ENCODE results near the gene FAAP100.

Gene FAAP100

DNA sequence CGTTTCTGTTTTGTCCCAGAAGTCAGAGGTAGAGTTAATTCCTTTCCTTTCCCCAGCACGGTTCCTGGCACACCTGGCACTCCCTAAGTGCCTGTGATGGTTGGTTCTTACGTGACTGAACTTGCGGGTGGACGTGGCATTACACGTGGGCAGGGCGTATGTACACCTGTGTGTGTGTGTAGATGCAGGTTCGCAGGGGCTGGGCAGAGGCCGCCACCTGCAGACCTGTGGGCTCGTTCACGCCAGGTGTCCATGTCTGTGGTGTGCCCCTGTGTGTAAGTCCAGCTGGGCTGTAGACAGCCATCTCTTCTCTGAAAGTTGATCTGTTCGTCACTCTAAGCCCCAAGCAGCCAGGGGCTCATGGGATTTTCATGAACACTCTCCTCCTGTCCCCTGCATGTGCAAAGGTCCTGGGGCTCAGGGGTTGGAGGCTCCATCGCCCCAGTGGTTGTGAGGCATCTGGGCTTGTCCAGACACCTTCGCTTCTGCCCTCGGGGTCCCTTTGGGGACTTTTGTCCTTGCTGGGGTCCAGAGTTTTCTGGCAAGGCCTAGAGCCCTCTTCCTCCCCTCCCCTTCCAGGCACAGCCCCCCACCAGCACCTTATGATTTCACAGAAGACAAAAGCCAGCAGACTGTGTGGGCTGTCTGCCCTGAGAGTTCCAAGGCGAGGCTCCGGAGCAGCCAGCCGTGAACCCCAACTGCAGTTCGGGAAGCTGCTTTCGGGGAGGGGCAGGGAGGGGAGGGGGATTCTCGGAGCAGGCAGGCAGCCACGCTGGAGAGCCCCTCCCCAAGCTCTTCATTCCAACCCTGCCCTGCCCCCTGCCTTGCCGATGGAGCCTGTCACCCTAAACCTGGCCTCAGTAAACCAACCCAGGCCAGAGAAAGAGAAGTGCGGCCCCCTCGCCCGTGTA is 29.4 kb downstream of the FAAP100 start:
- no peak for DNase-seq

- DNase-seq: no peak
These were observed 31.9 kb downstream of the FAAP100 start for GRCh38 chr17:81520021-81520901.

GRCh38 chr17:81519284-81520020 is 32.7 kb downstream of the FAAP100 start:
- DNase-seq: peak; percentile 27

DNA sequence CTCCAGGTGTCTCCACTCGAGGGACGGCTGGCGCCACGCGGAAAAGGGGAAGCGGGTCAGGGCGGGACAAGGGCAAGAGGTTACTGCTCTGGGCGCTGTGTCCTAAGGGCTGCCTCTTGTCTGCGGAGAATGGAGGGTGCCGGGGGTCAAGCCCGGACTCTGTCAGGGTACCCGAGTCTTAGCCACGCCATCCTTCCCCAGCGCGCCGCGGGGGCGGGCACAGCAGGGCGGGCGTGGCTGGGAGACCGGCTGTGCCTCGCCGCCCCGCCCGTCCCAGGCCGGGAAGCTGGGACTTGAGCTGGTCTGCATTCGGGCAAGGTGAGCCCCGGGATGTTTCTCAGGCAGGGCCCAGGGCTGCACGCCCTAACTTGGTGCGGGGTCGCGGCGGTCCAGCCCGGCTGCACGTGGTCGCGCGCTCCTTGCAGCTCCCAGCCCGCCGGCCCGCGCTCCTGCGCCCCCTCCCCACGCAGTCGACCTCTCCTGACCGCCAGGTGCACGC is 33.3 kb downstream of the FAAP100 start:
- peak; percentile 9 for DNase-seq

DNA sequence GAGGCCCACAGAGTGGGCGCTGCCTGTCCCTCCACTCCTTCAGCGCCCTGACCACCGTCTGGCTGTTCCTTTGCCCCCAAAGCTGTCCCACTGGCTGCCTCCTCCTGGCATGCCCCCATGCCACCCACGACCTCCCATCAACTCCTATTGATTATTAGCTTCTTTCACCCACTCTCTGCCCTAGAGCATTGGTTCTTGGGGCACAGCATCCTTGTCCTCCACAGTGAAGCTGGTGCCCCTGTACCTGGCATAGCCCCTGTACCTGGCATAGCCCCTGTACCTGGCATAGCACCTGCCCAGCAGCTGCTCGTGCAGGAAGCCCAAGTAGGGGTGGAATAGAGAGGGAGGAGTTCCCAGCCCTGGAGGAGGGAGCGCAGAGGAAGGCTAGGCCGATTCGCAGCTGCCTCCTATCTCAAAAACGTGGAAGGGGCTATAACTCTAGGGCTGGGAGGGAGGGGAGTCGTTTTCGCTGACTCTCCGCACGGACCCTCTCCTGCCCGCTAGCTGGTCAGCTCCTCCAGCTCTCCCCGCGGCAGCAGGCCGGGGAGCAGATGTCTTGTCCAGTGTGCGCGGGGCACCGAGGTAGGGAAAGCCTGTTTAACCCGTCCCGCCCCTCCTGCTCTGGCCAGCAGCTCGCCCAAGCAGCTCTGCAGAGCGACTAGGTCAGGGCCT is 33.9 kb downstream of the FAAP100 start:
- no peak for DNase-seq

- DNase-seq: no peak
These were observed 34.6 kb downstream of the FAAP100 start for GRCh38 chr17:81517339-81518112.

GRCh38 chr17:81517009-81517338 is 35.2 kb downstream of the FAAP100 start:
- DNase-seq: no peak

- DNase-seq: no peak
These were observed 35.7 kb downstream of the FAAP100 start for GRCh38 chr17:81516439-81516838.

DNA sequence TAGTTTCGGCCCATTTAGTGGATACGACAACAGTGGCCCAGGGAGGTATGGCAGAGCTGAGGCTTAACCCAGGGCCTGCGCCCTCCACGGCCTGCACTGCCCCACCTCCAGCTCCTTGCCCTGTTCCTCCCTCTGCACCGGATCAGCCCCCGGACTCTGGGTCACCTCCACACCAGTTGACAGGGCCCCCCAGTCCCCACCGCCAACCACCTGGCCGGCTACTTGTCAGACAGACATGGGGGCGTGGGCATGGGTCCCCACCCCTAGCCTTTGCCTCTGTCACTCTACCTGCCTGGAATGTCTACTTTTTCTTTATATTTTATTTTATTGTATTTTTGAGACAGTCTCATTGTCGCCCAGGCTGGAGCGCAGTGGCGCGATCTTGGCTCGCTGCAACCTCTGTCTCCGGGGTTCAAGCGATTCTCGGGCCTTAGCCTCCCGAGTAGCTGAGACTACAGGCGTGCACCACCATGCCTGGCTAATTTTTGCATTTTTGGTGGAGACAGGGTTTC is 36.6 kb downstream of the FAAP100 start:
- no peak for DNase-seq

DNA sequence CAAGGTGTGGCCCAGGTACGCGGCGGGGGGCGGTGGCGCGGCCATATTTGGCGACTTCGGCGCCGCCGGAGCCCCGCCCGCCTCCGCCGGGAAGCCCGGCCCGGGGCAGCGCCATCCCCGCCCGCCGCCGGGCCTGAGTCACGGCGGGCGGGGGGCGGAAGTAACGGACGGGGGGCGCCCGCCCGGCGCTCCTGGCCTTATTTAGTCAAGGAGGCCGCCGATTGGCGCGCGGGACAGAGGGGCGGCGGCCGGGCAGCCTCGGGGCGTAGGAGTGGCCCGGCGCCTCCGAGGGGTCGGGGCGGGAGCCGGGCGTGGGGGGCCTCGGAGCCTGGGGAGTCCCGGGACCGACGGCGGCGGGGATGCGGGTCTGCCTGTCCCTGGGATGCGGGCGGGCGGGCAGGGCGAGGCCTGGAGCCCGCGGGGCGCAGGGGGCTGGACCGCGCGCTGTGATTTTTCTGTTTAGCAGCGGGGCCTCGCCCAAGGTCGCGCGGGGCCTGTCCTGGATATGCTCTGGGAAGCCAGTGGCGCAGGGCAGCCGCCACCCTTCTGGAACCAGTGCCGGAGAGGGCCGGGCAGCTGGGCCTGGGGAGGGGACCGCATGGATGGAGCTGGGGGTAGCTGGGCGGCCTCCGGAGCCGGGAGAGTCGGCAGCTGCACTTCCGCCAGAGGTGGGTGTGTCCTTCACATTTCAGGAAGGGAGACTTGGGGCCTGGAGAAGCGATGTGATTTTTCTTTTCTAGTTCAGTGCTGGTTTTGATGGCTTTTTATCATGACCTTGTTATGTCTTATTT is 37.2 kb downstream of the FAAP100 start:
- DNase-seq: peak; percentile 83

DNA sequence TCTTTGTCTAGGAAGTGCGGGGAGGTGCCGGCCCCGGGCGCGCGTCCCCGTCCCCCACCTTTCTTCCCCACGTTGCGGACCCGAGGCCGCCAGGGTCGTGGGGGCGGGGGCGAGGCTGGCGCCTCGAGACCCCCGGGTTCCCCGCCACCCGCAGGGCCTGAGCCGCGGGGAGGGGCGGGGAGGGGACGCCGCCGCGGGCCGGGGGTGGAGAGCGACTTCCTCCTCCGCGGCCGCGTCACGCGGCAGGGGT is 37.7 kb downstream of the FAAP100 start:
- peak; percentile 5 for DNase-seq

- peak; percentile 69 for DNase-seq
These were observed 38.2 kb downstream of the FAAP100 start for GRCh38 chr17:81513753-81514488.

DNA sequence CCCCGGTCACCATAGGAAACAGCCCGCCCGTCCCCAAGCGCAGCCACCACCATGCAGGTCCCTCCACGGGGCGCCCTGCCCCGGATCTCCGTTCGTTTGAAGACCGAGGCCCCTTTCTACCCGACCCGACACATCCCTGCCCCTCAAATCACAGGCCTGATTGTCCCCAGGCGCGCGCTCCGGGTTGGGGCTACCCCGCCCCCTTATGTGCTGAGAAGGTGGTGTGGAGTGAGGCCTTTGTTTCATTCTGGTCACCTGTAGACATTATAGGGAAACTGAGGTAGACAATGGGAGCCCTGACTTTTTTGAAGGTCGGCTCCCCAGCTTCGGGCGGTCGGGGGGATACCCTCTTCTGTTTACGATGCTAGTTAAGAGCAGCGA is 38.8 kb downstream of the FAAP100 start:
- peak; percentile 48 for DNase-seq

- peak; percentile 85 for DNase-seq
These were observed 39.4 kb downstream of the FAAP100 start, which contains the start of gene ACTG1 for GRCh38 chr17:81512562-81513371. Gene ACTG1, minus strand, starts transcription at chr17:81512799. Its CDS starts 445 bp downstream, at chr17:81512354.

DNA sequence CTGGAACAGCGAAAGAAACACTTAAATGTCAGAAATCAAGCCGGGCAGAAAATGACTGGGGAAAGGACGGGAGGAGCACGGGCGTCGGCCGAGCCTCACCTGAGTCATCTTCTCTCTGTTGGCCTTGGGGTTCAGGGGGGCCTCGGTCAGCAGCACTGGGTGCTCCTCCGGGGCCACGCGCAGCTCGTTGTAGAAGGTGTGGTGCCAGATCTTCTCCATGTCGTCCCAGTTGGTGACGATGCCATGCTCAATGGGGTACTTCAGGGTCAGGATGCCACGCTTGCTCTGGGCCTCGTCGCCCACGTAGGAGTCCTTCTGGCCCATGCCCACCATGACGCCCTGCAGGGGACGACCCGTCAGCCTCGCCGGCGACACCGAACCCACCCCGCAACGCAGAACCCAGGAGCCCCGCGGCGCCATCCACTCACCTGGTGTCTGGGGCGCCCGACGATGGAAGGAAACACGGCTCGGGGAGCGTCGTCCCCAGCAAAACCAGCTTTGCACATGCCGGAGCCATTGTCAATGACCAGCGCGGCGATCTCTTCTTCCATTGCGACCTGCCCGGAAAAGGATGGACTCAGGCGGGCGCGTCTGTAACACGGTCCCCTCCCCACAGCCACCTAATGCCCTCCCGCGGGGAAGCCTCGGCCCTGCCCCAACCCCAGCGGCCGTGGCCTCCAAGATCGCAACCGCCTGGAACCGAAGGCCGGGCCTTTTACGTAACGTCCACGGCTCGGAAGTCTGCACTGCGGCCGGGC is 40.2 kb downstream of the FAAP100 start:
- DNase-seq: no peak

- no peak for DNase-seq
These were observed 40.7 kb downstream of the FAAP100 start for GRCh38 chr17:81511554-81511803.

GRCh38 chr17:81510785-81511553 is 41.2 kb downstream of the FAAP100 start:
- DNase-seq: peak; percentile 15

Data from NCI-H226 (cell line).